KOPT-K1 (cell line): ENCODE data around the gene ISG15.
"Not testable (repeated sequence)": the region's sequence is repeated elsewhere in the genome, so short reads cannot be mapped to it uniquely, and the experiment has no call there.

Experiments used
- H3K27ac ChIP-seq: fragments of 200-600 bp; sonication (generic); 2 replicates; pipeline ENCODE4 v1.5.1; 2016; ENCODE audit warnings: antibody characterized with exemption, mild to moderate bottlenecking, low read depth, low read length; ENCODE audit not compliant: poor library complexity, severe bottlenecking
- H3K36me3 ChIP-seq: fragments of 200-600 bp; sonication (generic); 2 replicates; pipeline ENCODE4 v1.5.1; 2017; ENCODE audit warnings: antibody characterized with exemption, mild to moderate bottlenecking, low read length, moderate library complexity; ENCODE audit not compliant: insufficient read depth
- H3K9me3 ChIP-seq: fragments of 200-600 bp; sonication (generic); 2 replicates; pipeline ENCODE4 v1.5.1; 2017; ENCODE audit warnings: antibody characterized with exemption, low read length, mild to moderate bottlenecking; ENCODE audit not compliant: insufficient read depth, poor library complexity, severe bottlenecking

ISG15 gene

GRCh38 chr1:1023700-1024099, 10.4 kb downstream of the ISG15 start:
- H3K27ac ChIP-seq = no peak overlapping the region
- H3K36me3 ChIP-seq = no peaks in the 10 kb centered on the region
- H3K9me3 ChIP-seq = no peaks in the 10 kb centered on the region

GRCh38 chr1:1024149-1024770, 11.0 kb downstream of the ISG15 start:
- Histone ChIP-seq H3K36me3 (no peaks in the 10 kb centered on the region), H3K27ac (no peak overlapping the region), H3K9me3 (no peaks in the 10 kb centered on the region)

- Histone ChIP-seq H3K36me3 (no peaks in the 10 kb centered on the region), H3K27ac (no peak overlapping the region), H3K9me3 (no peaks in the 10 kb centered on the region)
Measured at GRCh38 chr1:1024771-1025699, 11.7 kb downstream of the ISG15 start.

- Histone ChIP-seq H3K9me3 (no peaks in the 10 kb centered on the region), H3K36me3 (no peaks in the 10 kb centered on the region), H3K27ac (no peak overlapping the region)
Measured at GRCh38 chr1:1025730-1026129, 12.4 kb downstream of the ISG15 start.

- Histone ChIP-seq H3K9me3 (no peaks in the 10 kb centered on the region), H3K36me3 (no peaks in the 10 kb centered on the region), H3K27ac (no peak overlapping the region)
Measured at GRCh38 chr1:1026599-1027413, 13.5 kb downstream of the ISG15 start.

GRCh38 chr1:1027791-1028190, 14.5 kb downstream of the ISG15 start:
- H3K27ac ChIP-seq = no peak overlapping the region
- no peaks in the 10 kb centered on the region for H3K36me3 ChIP-seq
- no peaks in the 10 kb centered on the region for H3K9me3 ChIP-seq

GRCh38 chr1:1030867-1031658, 17.8 kb downstream of the ISG15 start:
- H3K36me3 ChIP-seq, H3K27ac ChIP-seq, H3K9me3 ChIP-seq: not testable (repeated sequence)

GRCh38 chr1:1031659-1032235, 18.4 kb downstream of the ISG15 start:
- H3K36me3 ChIP-seq = no peaks in the 10 kb centered on the region
- H3K9me3 ChIP-seq = no peaks in the 10 kb centered on the region
- no peak overlapping the region for H3K27ac ChIP-seq

- no peaks in the 10 kb centered on the region for H3K36me3 ChIP-seq
- no peak overlapping the region for H3K27ac ChIP-seq
- no peaks in the 10 kb centered on the region for H3K9me3 ChIP-seq
Measured at GRCh38 chr1:1032424-1032823, 19.1 kb downstream of the ISG15 start.

GRCh38 chr1:1033009-1033587, 19.8 kb downstream of the ISG15 start:
- Histone ChIP-seq H3K36me3 (no peaks in the 10 kb centered on the region), H3K9me3 (no peaks in the 10 kb centered on the region), H3K27ac (no peak overlapping the region)

GRCh38 chr1:1033731-1034438, 20.6 kb downstream of the ISG15 start:
- no peak overlapping the region for H3K27ac ChIP-seq
- H3K36me3 ChIP-seq = no peaks in the 10 kb centered on the region
- H3K9me3 ChIP-seq = no peaks in the 10 kb centered on the region

- H3K27ac ChIP-seq = no peak overlapping the region
- H3K36me3 ChIP-seq = no peaks in the 10 kb centered on the region
- H3K9me3 ChIP-seq = no peaks in the 10 kb centered on the region
Measured at GRCh38 chr1:1034439-1034781, 21.1 kb downstream of the ISG15 start.

GRCh38 chr1:1035291-1035943, 22.1 kb downstream of the ISG15 start:
- Histone ChIP-seq H3K9me3 (no peaks in the 10 kb centered on the region), H3K27ac (no peak overlapping the region)

More at GRCh38 chr1:1035291-1035943, 22.1 kb downstream of the ISG15 start:
- no peaks in the 10 kb centered on the region for H3K36me3 ChIP-seq
